IMR-90 (cell line): ENCODE measurements around the gene TRAPPC8. TPM values are rescaled to one million over a fixed set of nuclear protein-coding genes. Genes with fewer than 3 reads are reported as not detected.

Source experiments
- ATAC-seq: fragments of 200-7000 bp; cut with Tn5 transposase; 2 replicates; pipeline ENCODE4 v1.9.1; 2020; ENCODE audit warnings: low read depth, mild to moderate bottlenecking, moderate library complexity
- BruUV-seq: library from RNA; stranded (reverse); fragments of 400-500 nt; replicated peaks from 2 replicates; lab custom pipeline; 2021; lab: Mats Ljungman, UMichigan
- CTCF ChIA-PET: fragments of 300-600 bp; formaldehyde crosslinking; extraction: SDS; loops from one replicate; lab custom pipeline; 2021; ENCODE audit warnings: antibody characterized with exemption; lab: Yijun Ruan, JAX
- POLR2A ChIA-PET: fragments of 300-600 bp; sonication (Branson Sonifier 250); formaldehyde crosslinking; loops from one replicate; lab custom pipeline; 2022; ENCODE audit warnings: antibody characterized with exemption; ENCODE audit not compliant: unreplicated experiment; lab: Charles Lee
- DNase-seq: peaks from one replicate; pipeline ENCODE4 v3.0.0; 2013
- H2AFZ ChIP-seq: replicated peaks from 2 replicates; pipeline ENCODE3; 2013; ENCODE audit warnings: low read length, mild to moderate bottlenecking; ENCODE audit not compliant: poor library complexity
- H2AK5ac ChIP-seq: 2 replicates; pipeline ENCODE4 v1.6.1; 2013; ENCODE audit warnings: low read depth, low read length, inconsistent platforms
- H2AK9ac ChIP-seq: replicated peaks from 2 replicates; pipeline ENCODE3; 2013; ENCODE audit warnings: mild to moderate bottlenecking, low read depth, low read length, moderate library complexity; ENCODE audit not compliant: poor library complexity
- H2BK120ac ChIP-seq: 2 replicates; pipeline ENCODE4 v1.6.1; 2013; ENCODE audit warnings: low read depth, low read length, inconsistent platforms
- H2BK15ac ChIP-seq: 3 replicates; pipeline ENCODE4 v1.6.1; 2013; ENCODE audit warnings: low read depth, low read length, inconsistent platforms
- H2BK20ac ChIP-seq: 2 replicates; pipeline ENCODE4 v1.6.1; 2013; ENCODE audit warnings: low read depth, mild to moderate bottlenecking, inconsistent platforms, low read length, moderate library complexity
- H2BK5ac ChIP-seq: 2 replicates; pipeline ENCODE4 v1.6.1; 2013; ENCODE audit warnings: mild to moderate bottlenecking, low read depth, low read length, inconsistent platforms; ENCODE audit not compliant: poor library complexity, severe bottlenecking
- H3K14ac ChIP-seq: replicated peaks from 2 replicates; pipeline ENCODE4 v1.6.1; 2013; ENCODE audit warnings: low read depth, low read length, inconsistent platforms
- H3K18ac ChIP-seq: 2 replicates; pipeline ENCODE4 v1.6.1; 2013; ENCODE audit warnings: low read depth, low read length, control low read depth
- H3K23ac ChIP-seq: 2 replicates; pipeline ENCODE4 v1.6.1; 2013; ENCODE audit warnings: low read depth, low read length, inconsistent platforms
- H3K27ac ChIP-seq: 2 replicates; pipeline ENCODE4 v1.5.1; 2013; ENCODE audit warnings: mild to moderate bottlenecking, control low read depth, low read length; ENCODE audit not compliant: insufficient read depth
- H3K27me3 ChIP-seq: 2 replicates; pipeline ENCODE4 v1.6.1; 2013; ENCODE audit warnings: low read length; ENCODE audit not compliant: control insufficient read depth, insufficient read depth
- H3K36me3 ChIP-seq: 2 replicates; pipeline ENCODE4 v1.6.1; 2013; ENCODE audit warnings: low read length, mixed read lengths; ENCODE audit not compliant: control insufficient read depth, insufficient read depth
- H3K4ac ChIP-seq: 2 replicates; pipeline ENCODE4 v1.6.1; 2013; ENCODE audit warnings: low read depth, low read length, inconsistent platforms
- H3K4me1 ChIP-seq: 2 replicates; pipeline ENCODE4 v1.6.1; 2013; ENCODE audit warnings: low read length, mixed read lengths; ENCODE audit not compliant: control insufficient read depth, insufficient read depth
- H3K4me2 ChIP-seq: 2 replicates; pipeline ENCODE4 v1.6.1; 2013; ENCODE audit warnings: low read depth, mild to moderate bottlenecking, control low read depth, low read length, moderate library complexity
- H3K4me3 ChIP-seq: 2 replicates; pipeline ENCODE4 v1.5.1; 2013; ENCODE audit warnings: low read depth, mild to moderate bottlenecking, control low read depth, low read length, moderate library complexity; ENCODE audit not compliant: insufficient read depth
- H3K56ac ChIP-seq: 2 replicates; pipeline ENCODE4 v1.6.1; 2013; ENCODE audit warnings: low read length, inconsistent platforms; ENCODE audit not compliant: insufficient read depth; ENCODE audit errors: extremely low read depth
- H3K79me1 ChIP-seq, 2 experiments: 2 replicates each; pipeline ENCODE4 v1.6.1; 2013; ENCODE audit warnings: low read length in 2 of 2, inconsistent platforms in 1 of 2, low read depth in 1 of 2
- H3K9ac ChIP-seq: 2 replicates; pipeline ENCODE4 v1.6.1; 2013; ENCODE audit warnings: low read depth, low read length, control low read depth
- H3K9me1 ChIP-seq: 2 replicates; pipeline ENCODE4 v1.6.1; 2013; ENCODE audit warnings: low read length, inconsistent platforms; ENCODE audit not compliant: insufficient read depth
- H3K9me3 ChIP-seq: 2 replicates; pipeline ENCODE4 v1.6.1; 2013; ENCODE audit warnings: low read length; ENCODE audit not compliant: control insufficient read depth, insufficient read depth
- H4K20me1 ChIP-seq: 2 replicates; pipeline ENCODE4 v1.6.1; 2013; ENCODE audit warnings: low read length, inconsistent platforms; ENCODE audit not compliant: insufficient read depth
- H4K5ac ChIP-seq: 2 replicates; pipeline ENCODE4 v1.6.1; 2013; ENCODE audit warnings: mild to moderate bottlenecking, low read depth, low read length, control low read depth
- H4K8ac ChIP-seq, 2 experiments: 2 replicates each; pipeline ENCODE4 v1.6.1; 2013; ENCODE audit warnings: low read depth in 2 of 2, low read length in 2 of 2, control low read depth in 1 of 2, inconsistent platforms in 1 of 2
- H4K91ac ChIP-seq: 2 replicates; pipeline ENCODE4 v1.6.1; 2013; ENCODE audit warnings: low read depth, low read length, inconsistent platforms; ENCODE audit not compliant: insufficient read depth
- CEBPB ChIP-seq: IDR thresholded peaks from 2 replicates; pipeline ENCODE4 v1.6.1; 2012; ENCODE audit warnings: low read depth, low read length, improper control_type of control experiment
- CHD1 ChIP-seq: IDR thresholded peaks from 2 replicates; pipeline ENCODE4 v1.6.1; 2012; ENCODE audit warnings: low read depth, low read length, improper control_type of control experiment
- FOS ChIP-seq: fragments of 150-350 bp; IDR thresholded peaks from 2 replicates; pipeline ENCODE4 v1.6.1; 2016; ENCODE audit warnings: low read depth, low read length
- MAFK ChIP-seq: IDR thresholded peaks from 2 replicates; pipeline ENCODE4 v1.6.1; 2012; ENCODE audit warnings: low read depth, low read length, improper control_type of control experiment
- MAZ ChIP-seq: IDR thresholded peaks from 2 replicates; pipeline ENCODE4 v1.6.1; 2012; ENCODE audit warnings: low read depth, mild to moderate bottlenecking, low read length, improper control_type of control experiment, moderate library complexity, borderline replicate concordance
- MXI1 ChIP-seq: IDR thresholded peaks from 2 replicates; pipeline ENCODE4 v1.6.1; 2012; ENCODE audit warnings: low read depth, mild to moderate bottlenecking, low read length, moderate library complexity, borderline replicate concordance
- POLR2A ChIP-seq: IDR thresholded peaks from 2 replicates; pipeline ENCODE4 v1.6.1; 2012; ENCODE audit warnings: mild to moderate bottlenecking, low read depth, low read length
- RAD21 ChIP-seq: IDR thresholded peaks from 2 replicates; pipeline ENCODE4 v1.6.1; 2012; ENCODE audit warnings: low read length, improper control_type of control experiment
- RCOR1 ChIP-seq: IDR thresholded peaks from 2 replicates; pipeline ENCODE4 v1.6.1; 2012; ENCODE audit warnings: mild to moderate bottlenecking, low read length, improper control_type of control experiment; ENCODE audit not compliant: insufficient replicate concordance
- USF2 ChIP-seq: fragments of 150-350 bp; IDR thresholded peaks from 2 replicates; pipeline ENCODE4 v1.6.1; 2017; ENCODE audit warnings: mild to moderate bottlenecking, antibody characterized with exemption, low read length, low read depth
- WGBS, 2 experiments: methylation state at CpG; one replicate each; pipeline versions ENCODE4 v1.1.5 to v1.1.7; 2013; ENCODE audit warnings: missing lambda C conversion rate in 2 of 2; ENCODE audit not compliant: insufficient read length in 1 of 2; ENCODE audit errors: extremely low coverage in 2 of 2; 5-methylcytosine and 5-hydroxymethylcytosine counted together
- dilution Hi-C: fragments of 300-500 bp; cut with HindIII; formaldehyde crosslinking; loops from one replicate; pipeline ENCODE4 v1.14.3; 2018; ENCODE audit warnings: low sequenced_read_pairs; ENCODE audit not compliant: unreplicated experiment
- in situ Hi-C: fragments of 300-500 bp; cut with MboI; formaldehyde crosslinking; loops from 3 replicates; pipeline ENCODE4 v1.14.3; 2019; ENCODE audit warnings: low sequenced_read_pairs, inconsistent platforms, mixed read lengths
- intact Hi-C: fragments of 100-400 bp; cut with micrococcal nuclease; formaldehyde crosslinking; loops from 2 replicates; pipeline ENCODE4 v1.10.0; 2022
- polyA plus RNA-seq, 3 experiments: library from polyadenylated mRNA; depleted of rRNA; stranded (reverse); fragments of >200 nt; gene quantifications; 2 replicates each; pipeline ENCODE4 v1.2.3, GENCODE V29; 2012; ENCODE audit warnings: low replicate concordance in 1 of 3
- total RNA-seq: library from RNA; depleted of rRNA; stranded (reverse); fragments of >200 nt; gene quantifications from 2 replicates; pipeline ENCODE4 v1.2.3, GENCODE V29; 2012
- TF ChIP-seq, protein P1 (sequence below): fragments of 150-350 bp; IDR thresholded peaks from 2 replicates; pipeline ENCODE4 v1.6.1; 2016; ENCODE audit warnings: low read depth, mild to moderate bottlenecking, low read length, moderate library complexity, borderline replicate concordance

Gene TRAPPC8
- total and polyA plus RNA-seq, 2 of the 4 experiments (the other 2 are of a cell fraction): 21.8 to 54.3 TPM

DNA sequence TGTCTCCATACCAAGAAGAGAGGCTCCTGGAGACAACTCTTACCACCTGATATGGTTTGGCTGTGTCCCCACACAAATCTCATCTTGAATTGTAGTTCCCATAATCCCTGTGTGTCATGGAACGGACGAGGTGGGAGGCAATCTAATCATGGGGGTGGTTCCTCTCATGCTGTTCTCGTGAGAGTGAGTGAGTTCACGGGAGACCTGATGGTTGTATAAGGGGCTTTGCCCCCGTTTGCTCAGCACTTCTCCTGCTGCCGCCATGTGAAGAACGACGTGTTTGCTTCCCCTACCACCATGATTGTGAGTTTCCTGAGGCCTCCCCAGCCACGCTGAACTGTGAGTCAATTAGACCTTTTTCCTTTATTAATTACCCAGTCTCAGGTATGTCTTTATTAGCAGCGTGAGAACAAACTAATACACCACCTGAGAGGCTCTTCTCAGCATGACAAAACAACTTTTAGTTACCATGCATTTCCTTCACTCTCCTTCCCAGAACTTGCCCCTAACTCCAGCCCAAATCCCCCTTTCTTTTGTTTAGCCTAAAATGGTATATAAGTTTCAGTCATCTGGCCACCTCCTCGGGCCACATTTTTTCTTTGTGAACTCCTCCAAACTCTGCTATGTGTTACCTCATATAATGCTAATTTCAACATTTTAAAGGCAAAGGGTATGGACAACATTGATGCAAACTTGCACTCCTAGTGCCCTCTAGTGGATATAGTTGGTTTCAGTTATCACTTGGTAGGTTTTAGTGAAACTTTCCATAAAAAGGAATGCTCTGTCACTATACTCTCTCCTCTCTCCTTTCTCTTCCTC is 123.6 kb downstream of the TRAPPC8 start (continued):
- TF ChIP-seq USF2 (no peak), CEBPB (0 out of 2 replicates have a peak, but pooled peaks have one; percentile 20)

GRCh38 chr18:31814132-31814531 is 128.8 kb downstream of the TRAPPC8 start:
- Histone ChIP-seq H3K27me3 (no peaks in the 10 kb centered on the region), H4K20me1 (no peaks in the 10 kb centered on the region), H4K8ac (no peak overlapping the region), H2AK5ac (no peak overlapping the region), H4K91ac (no peak overlapping the region), H3K36me3 (no peaks in the 10 kb centered on the region), H3K14ac (no peak overlapping the region), H2AFZ (no peak overlapping the region), H4K5ac (no peak overlapping the region), H3K4me1 (no peaks in the 10 kb centered on the region), H3K27ac (no peak overlapping the region), H3K56ac (no peak overlapping the region), H3K4me2 (no peak overlapping the region), H3K23ac (no peak overlapping the region), H3K4me3 (no peak overlapping the region), H2BK20ac (no peak overlapping the region), H2AK9ac (no peak overlapping the region), H3K9ac (no peak overlapping the region), H3K4ac (no peak overlapping the region), H3K18ac (no peak overlapping the region), H3K9me3 (no peaks in the 10 kb centered on the region), H2BK5ac (no peak overlapping the region), H3K9me1 (no peaks in the 10 kb centered on the region), H2BK120ac (no peak overlapping the region), H2BK15ac (no peak overlapping the region), H3K79me1 (no peaks in the 10 kb centered on the region)
- CTCF ChIA-PET: no interaction called here
- no TSS peak for BruUV-seq
- dilution Hi-C loops (no loop called here), in situ Hi-C loops (loop anchor here (25.0 kb wide), 1 partner anchor 252 kb away; no protein-coding TSS in a partner anchor), intact Hi-C loops (no loop called here)
- no peak for ATAC-seq
- DNase-seq: no peak
- POLR2A ChIA-PET: no interaction called here
- no CpG with 5 or more reads among the region's 3 CpGs for WGBS, 2 experiments
- TF ChIP-seq RCOR1 (no peak), MXI1 (no peak), CEBPB (no peak), CHD1 (no peak), POLR2A (no peak), USF2 (no peak), FOS (no peak), MAZ (no peak), MAFK (no peak), RAD21 (no peak)
- TF ChIP-seq, protein P1, sequence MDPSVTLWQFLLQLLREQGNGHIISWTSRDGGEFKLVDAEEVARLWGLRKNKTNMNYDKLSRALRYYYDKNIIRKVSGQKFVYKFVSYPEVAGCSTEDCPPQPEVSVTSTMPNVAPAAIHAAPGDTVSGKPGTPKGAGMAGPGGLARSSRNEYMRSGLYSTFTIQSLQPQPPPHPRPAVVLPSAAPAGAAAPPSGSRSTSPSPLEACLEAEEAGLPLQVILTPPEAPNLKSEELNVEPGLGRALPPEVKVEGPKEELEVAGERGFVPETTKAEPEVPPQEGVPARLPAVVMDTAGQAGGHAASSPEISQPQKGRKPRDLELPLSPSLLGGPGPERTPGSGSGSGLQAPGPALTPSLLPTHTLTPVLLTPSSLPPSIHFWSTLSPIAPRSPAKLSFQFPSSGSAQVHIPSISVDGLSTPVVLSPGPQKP: no peak
